ACC112 (cell line): Measurements from ENCODE around the gene IDUA.

ENCODE experiments used
- H2AFZ ChIP-seq: fragments of 200-600 bp; sonication (generic); one replicate; pipeline ENCODE4 v1.6.0; 2017; ENCODE audit warnings: antibody characterized with exemption, low read length; ENCODE audit not compliant: unreplicated experiment
- H3K27ac ChIP-seq: fragments of 200-600 bp; sonication (generic); 2 replicates; pipeline ENCODE4 v1.5.1; 2014; ENCODE audit warnings: low read depth, mild to moderate bottlenecking, antibody characterized with exemption, low read length, moderate library complexity
- H3K27me3 ChIP-seq: fragments of 200-600 bp; sonication (generic); 2 replicates; pipeline ENCODE4 v1.6.1; 2014; ENCODE audit warnings: mild to moderate bottlenecking, antibody characterized with exemption, low read length, moderate library complexity, mixed read lengths; ENCODE audit not compliant: insufficient read depth
- H3K36me3 ChIP-seq: fragments of 200-600 bp; sonication (generic); 2 replicates; pipeline ENCODE4 v1.6.1; 2016; ENCODE audit warnings: mild to moderate bottlenecking, antibody characterized with exemption, low read length, moderate library complexity, mixed read lengths; ENCODE audit not compliant: insufficient read depth
- H3K4me1 ChIP-seq: fragments of 200-600 bp; sonication (generic); one replicate; pipeline ENCODE4 v1.6.1; 2016; ENCODE audit warnings: low read length, mixed read lengths; ENCODE audit not compliant: insufficient read depth, unreplicated experiment, control insufficient read depth
- H3K4me3 ChIP-seq: fragments of 200-600 bp; sonication (generic); 2 replicates; pipeline ENCODE4 v1.5.1; 2014; ENCODE audit warnings: mild to moderate bottlenecking, low read depth, low read length
- H3K79me2 ChIP-seq: fragments of 200-600 bp; sonication (generic); one replicate; pipeline ENCODE4 v1.6.0; 2016; ENCODE audit warnings: low read length; ENCODE audit not compliant: control insufficient read depth, unreplicated experiment, insufficient read depth

IDUA gene

DNA sequence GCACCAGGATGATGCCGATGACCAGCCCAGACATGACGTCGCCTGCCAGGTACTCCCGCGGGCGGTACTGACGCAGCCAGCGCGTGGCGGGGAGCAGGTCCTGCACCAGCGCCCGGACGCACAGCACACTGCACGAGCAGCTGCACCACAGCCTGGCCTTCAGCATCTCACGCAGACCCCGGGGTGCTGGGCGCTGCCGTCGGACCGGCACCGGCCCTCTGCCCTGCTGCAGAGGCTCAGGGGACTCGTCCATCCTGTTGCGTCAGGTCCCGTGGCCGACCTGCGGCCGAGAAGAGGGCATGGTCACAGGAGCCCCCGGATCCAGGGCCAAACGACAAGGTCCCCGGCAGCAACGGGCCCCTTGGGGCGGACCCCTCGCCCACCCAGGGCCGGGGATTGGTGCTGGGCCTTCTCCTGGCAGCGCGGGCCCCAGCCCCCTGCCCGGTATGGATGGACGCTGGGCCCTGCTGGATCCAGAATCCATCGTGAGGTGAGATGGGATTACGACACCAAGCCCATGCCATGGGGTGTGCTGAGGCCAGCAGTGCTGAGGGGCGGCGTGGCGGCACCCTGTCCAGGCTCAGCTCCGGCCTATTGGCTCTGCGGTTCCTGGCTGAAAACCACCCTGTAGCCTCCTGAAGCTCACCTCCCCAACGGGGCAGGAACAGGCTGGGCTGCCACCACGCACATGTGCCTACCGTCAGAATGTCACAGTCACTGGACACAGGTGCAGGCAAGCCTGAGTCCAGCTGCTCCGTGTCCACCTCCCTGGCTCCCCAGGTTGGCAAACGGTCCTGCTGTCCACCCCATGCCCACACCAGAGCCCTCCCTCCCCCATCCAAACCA, 4.8 kb downstream of the IDUA start:
- peaks cover 4% of the 10 kb centered on the region for H3K79me2 ChIP-seq
- no peak overlapping the region; the same call in 1 of the 2 replicates for H3K27ac ChIP-seq
- peaks cover 2% of the 10 kb centered on the region; the same call in 1 of the 2 replicates for H3K27me3 ChIP-seq
- H2AFZ ChIP-seq: no peak overlapping the region
- no peaks in the 10 kb centered on the region for H3K36me3 ChIP-seq
- H3K4me3 ChIP-seq: no peak overlapping the region
- H3K4me1 ChIP-seq: peaks cover 15% of the 10 kb centered on the region

- Histone ChIP-seq H3K27me3 (peaks cover 8% of the 10 kb centered on the region), H3K4me3 (peak overlapping the region; percentile 60), H3K36me3 (no peaks in the 10 kb centered on the region), H3K4me1 (peaks cover 16% of the 10 kb centered on the region), H3K27ac (no peak overlapping the region; the same call in 1 of the 2 replicates), H2AFZ (no peak overlapping the region), H3K79me2 (peaks cover 4% of the 10 kb centered on the region)
These were observed 5.7 kb downstream of the IDUA start for GRCh38 chr4:992297-993110.

DNA sequence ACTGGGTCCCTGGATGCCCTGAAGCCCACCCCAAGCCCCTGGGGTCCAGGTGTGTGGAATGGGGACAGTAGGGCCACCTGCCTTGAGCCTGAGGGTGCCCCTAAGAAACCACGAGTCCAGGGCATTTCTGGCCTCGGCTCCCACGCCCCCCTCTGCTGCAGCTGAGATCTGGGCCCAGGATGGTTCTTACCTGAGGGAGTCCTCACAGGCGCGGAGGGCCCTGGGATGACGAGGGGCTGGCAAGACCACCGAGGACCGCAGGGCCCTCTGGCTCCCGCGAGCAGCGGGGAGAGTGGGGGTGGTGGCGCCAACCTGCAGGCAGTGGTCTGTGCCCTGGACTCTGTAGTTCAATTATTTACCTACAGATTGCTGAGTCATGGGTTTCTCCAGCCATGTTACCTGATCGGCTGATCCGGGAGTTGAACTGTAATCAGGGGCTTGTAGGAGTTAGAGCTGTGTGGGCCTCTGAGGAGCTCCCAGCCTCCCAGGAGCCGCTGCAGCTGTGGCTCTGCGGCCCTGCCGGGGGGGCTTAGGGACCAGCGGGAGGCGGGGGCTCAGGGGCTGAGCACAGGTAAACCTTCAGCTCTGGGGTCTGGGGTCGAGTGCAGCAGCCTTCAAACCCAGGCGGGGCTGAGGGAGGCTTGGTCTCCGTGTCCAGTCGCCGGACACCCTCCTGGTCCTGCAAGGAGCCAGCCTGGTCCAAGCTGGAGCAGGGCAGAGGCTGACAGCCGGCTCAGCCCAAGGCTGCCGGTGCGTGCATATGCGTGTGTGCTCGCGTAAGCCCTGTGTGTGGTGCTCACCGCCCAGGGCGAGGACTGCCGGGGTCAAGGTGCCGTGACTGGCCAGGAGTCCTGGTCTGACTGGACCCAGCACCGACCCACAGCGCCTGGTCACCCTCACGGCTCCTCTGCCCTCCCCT, 6.5 kb downstream of the IDUA start, which contains the start of gene SLC26A1:
Gene SLC26A1, minus strand, starts transcription at position 294 of the 919 bp plus-strand sequence. CDS start 1,701 bp downstream, outside the sequence.
- Histone ChIP-seq H3K36me3 (no peaks in the 10 kb centered on the region), H2AFZ (no peak within 1 kb of the TSS), H3K4me1 (peaks cover 17% of the 10 kb centered on the region), H3K79me2 (no peaks in the 10 kb centered on the region), H3K27ac (no peak within 1 kb of the TSS; the same call in 1 of the 2 replicates), H3K4me3 (peak within 1 kb of the TSS; percentile 60), H3K27me3 (peaks cover 17% of the 10 kb centered on the region)

GRCh38 chr4:995311-996026, 8.6 kb downstream of the IDUA start:
- H3K79me2 ChIP-seq: no peaks in the 10 kb centered on the region
- H2AFZ ChIP-seq: no peak overlapping the region
- H3K4me3 ChIP-seq: no peak overlapping the region
- peaks cover 21% of the 10 kb centered on the region for H3K27me3 ChIP-seq
- H3K4me1 ChIP-seq: peaks cover 17% of the 10 kb centered on the region
- no peaks in the 10 kb centered on the region for H3K36me3 ChIP-seq
- no peak overlapping the region for H3K27ac ChIP-seq

GRCh38 chr4:996030-996996, 9.5 kb downstream of the IDUA start:
- Histone ChIP-seq H3K27ac (no peak overlapping the region), H3K79me2 (no peaks in the 10 kb centered on the region), H3K27me3 (peaks cover 21% of the 10 kb centered on the region), H3K4me3 (no peak overlapping the region), H3K4me1 (peaks cover 17% of the 10 kb centered on the region), H3K36me3 (no peaks in the 10 kb centered on the region), H2AFZ (no peak overlapping the region)

DNA sequence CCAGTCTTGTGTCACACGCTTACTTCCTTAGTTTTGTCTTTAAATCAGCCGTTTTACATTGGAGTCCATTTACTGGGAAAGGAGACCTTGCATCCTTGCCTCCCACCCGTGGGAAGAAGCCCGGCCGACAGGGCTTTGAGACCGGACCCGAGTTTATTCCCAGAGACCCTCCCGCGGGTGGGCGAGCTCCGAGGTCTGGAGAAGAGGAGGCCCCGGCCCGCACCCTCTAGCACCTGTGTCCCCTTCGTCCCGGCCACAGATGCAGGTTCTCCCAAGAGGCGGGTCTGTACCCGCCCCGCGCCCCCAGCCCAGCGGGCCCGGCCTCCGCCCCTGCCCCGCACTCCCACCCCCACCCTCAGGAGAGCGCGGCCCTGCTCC, 10.1 kb downstream of the IDUA start:
- Histone ChIP-seq H3K36me3 (no peaks in the 10 kb centered on the region), H2AFZ (no peak overlapping the region), H3K4me3 (no peak overlapping the region), H3K79me2 (no peaks in the 10 kb centered on the region), H3K27ac (no peak overlapping the region), H3K4me1 (peaks cover 17% of the 10 kb centered on the region), H3K27me3 (peaks cover 28% of the 10 kb centered on the region)

DNA sequence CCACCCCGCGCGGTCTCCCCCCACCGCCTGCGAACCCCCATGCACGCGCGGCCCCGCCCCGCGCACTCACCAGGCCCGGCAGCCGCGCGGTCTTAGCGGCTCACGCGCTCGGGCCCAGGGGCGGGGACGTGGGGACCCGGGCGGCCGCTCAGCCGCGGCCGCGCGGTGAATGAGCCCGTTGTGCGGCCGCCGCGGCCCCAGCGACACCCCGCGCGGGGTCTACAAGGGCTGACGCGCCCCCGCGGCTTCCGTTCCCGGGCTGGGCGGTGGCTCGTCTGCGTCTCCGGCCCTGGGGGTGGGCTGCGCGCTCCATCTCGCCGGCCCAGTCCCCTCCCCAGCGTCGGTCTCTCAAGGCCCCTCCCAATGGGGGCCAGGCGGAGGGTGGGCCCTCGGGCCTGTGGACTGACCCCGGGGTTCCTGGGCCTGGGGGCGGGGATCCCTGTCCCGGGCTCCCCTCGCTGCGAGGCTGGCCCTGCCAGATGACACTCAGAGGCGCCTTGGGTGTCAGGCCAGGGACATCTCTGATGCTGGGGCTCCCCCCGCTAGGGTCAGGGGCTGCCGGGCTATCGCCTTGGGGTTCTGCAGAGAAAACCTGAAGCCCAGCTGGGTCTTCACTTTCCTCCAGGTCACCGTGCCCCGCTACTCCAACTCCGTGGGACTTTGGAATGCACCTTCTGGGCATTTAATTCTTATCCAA, 10.7 kb downstream of the IDUA start:
- peaks cover 12% of the 10 kb centered on the region for H3K4me1 ChIP-seq
- H2AFZ ChIP-seq: no peak overlapping the region
- peak overlapping the region; percentile 76 for H3K4me3 ChIP-seq
- peaks cover 33% of the 10 kb centered on the region for H3K27me3 ChIP-seq
- no peak overlapping the region for H3K27ac ChIP-seq
- no peaks in the 10 kb centered on the region for H3K79me2 ChIP-seq
- H3K36me3 ChIP-seq: no peaks in the 10 kb centered on the region

DNA sequence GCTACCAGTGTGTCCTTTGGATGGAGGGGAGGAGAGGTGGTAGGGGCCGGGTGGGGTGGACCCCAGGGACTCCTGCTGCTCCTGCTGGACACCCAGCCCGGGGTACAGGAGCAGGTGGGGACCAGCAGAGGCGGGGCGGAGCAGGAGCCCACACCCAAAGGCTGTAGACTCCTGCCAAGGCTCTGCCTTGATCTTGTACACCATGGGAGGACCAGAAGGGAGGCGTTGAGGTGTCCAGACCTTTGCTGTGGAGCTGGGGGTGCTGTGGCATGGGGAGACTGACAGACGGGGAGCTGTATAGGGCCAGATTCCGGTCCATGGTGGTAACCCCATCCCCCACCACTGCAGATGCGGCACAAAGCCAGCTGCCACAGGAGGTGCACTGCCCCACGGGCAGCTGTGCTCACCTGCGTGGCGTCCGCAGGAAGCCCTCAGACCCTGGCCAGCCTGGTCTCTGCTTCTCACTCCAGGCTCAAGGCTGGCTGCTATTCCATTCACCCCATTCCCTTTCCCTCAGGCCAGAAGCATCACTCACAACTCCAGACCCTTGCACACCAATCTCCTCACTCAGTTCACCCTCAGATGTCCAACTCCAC, 11.3 kb downstream of the IDUA start:
- peaks cover 40% of the 10 kb centered on the region for H3K27me3 ChIP-seq
- H2AFZ ChIP-seq: no peak overlapping the region
- H3K27ac ChIP-seq: no peak overlapping the region
- H3K36me3 ChIP-seq: no peaks in the 10 kb centered on the region
- peak overlapping the region; percentile 76; the same call in 1 of the 2 replicates for H3K4me3 ChIP-seq
- H3K4me1 ChIP-seq: peaks cover 7% of the 10 kb centered on the region
- no peaks in the 10 kb centered on the region for H3K79me2 ChIP-seq
